Measurements from ENCODE around the gene C1QTNF8.

The C1QTNF8 gene

GRCh38 chr16:1039762-1040161 is 56.3 kb downstream of the C1QTNF8 start:
- DNase-seq = no peak

DNA sequence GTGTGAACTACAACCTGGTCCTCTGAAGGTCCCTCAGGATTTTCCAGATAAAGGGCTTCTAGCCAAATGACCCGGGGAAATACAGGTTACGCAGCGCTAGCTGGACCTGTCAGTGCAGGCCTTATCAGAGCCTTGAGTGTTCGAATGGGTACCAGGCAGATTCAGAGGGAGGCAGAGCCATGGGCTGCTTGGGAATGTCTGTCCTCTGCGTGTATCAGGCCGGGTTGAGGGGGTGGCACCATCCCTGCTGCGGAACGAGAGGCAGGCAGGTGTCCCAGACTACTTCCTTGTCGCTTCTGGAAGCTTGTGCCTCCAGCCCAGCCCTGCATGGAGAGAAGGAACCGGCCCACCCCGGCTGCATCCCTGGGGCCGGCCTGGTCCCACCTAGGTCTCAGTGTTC is 57.1 kb downstream of the C1QTNF8 start:
- no peak for DNase-seq
